Adrenal gland (tissue), 12 donors: ENCODE data around the gene SYDE1. TPM values are rescaled to one million over a fixed set of nuclear protein-coding genes. Genes with fewer than 3 reads are reported as not detected.
"Not testable (repeated sequence)": the region's sequence is repeated elsewhere in the genome, so short reads cannot be mapped to it uniquely, and the experiment has no call there.

Source experiments
- DNase-seq, 7 donors: peaks; one replicate each; pipeline ENCODE4 v3.0.0-alpha.2; 2019 to 2020
- H3K27ac ChIP-seq, 5 donors: fragments of 200-600 bp; sonication (generic) in 4 of 5; 1 replicate in 3 of 5; 2 replicates in 2 of 5; pipeline versions ENCODE4 v1.5.1 to v1.8.0; 2016 to 2020; ENCODE audit warnings: mild to moderate bottlenecking in 1 of 5
- H3K27me3 ChIP-seq: fragments of 200-600 bp; 2 replicates; pipeline ENCODE4 v1.8.0; 2021
- H3K36me3 ChIP-seq, 2 donors: fragments of 200-600 bp; replicated peaks in 1 of 2; 1 replicate in 1 of 2; 2 replicates in 1 of 2; pipeline versions ENCODE4 v1.5.1 to v1.8.0; 2018 to 2022
- H3K4me1 ChIP-seq, 2 donors: fragments of 200-600 bp; replicated peaks in 1 of 2; 1 replicate in 1 of 2; 2 replicates in 1 of 2; pipeline versions ENCODE4 v1.5.1 to v1.8.0; 2018 to 2021
- H3K4me3 ChIP-seq, 4 donors: fragments of 200-600 bp; sonication (generic) in 3 of 4; one replicate each; pipeline ENCODE4 v1.5.1; 2016 to 2018
- H3K9me3 ChIP-seq, 3 donors: fragments of 200-600 bp; sonication (generic) in 1 of 3; replicated peaks in 1 of 3; 1 replicate in 2 of 3; 2 replicates in 1 of 3; pipeline versions ENCODE4 v1.5.1 to v1.8.0; 2016 to 2021
- CTCF ChIP-seq, 6 experiments: fragments of 450-650 bp in 4 of 6; fragments of 200-600 bp in 2 of 6; sonication (generic) in 1 of 6; IDR thresholded peaks; 1 replicate in 5 of 6; 2 replicates in 1 of 6; pipeline versions ENCODE4 v1.5.1 to v1.8.0; 2016 to 2021; ENCODE audit warnings: antibody characterized with exemption in 6 of 6, mild to moderate bottlenecking in 2 of 6, moderate library complexity in 1 of 6
- POLR2A ChIP-seq, 2 donors: fragments of 450-650 bp; IDR thresholded peaks; one replicate each; pipeline ENCODE4 v1.6.1; 2017; ENCODE audit warnings: antibody characterized with exemption in 2 of 2, mild to moderate bottlenecking in 2 of 2, moderate library complexity in 1 of 2
- WGBS, 4 donors: extraction: QIAGEN DNeasy Blood & Tissue Kit in 2 of 4; methylation state at CpG; one replicate each; pipeline versions ENCODE4 v1.1.5 to v1.1.7; 2013 to 2017; 5-methylcytosine and 5-hydroxymethylcytosine counted together
- intact Hi-C, 2 donors: fragments of 100-400 bp; cut with DNase I; formaldehyde crosslinking; loops; one replicate each; pipeline versions ENCODE4 v1.14.1 to v1.15.0; 2022 to 2023
- polyA plus RNA-seq, 3 donors: library from polyadenylated mRNA; stranded (reverse); fragments of 200-250 nt in 2 of 3; fragments of 350-450 nt in 1 of 3; fragmentation: Illumina TruSeq in 1 of 3; extraction: RNeasy Lipid Tissue Mini Kit (QIAGEN cat#74804) in 1 of 3; gene quantifications; one replicate each; pipeline ENCODE4 v1.2.3, GENCODE V29; 2013 to 2014
- total RNA-seq, 9 donors: library from RNA; depleted of rRNA in 4 of 9; stranded (reverse); fragments of >200 nt in 4 of 9; fragments of 120-200 nt in 1 of 9; fragmentation: NEBNext Ultra II Directional in 1 of 9; extraction: Animal tissue kit (Norgen Biotek cat#: 25700) in 1 of 9; gene quantifications; one replicate each; pipeline versions ENCODE4 v1.1.0 to v1.2.4, GENCODE V29; 2013 to 2023
- donor health status: healthy with polysubstance abuse.
- donor health status: Bipolar disorder and iron deficiency.
- donor health status: DM: yes; HTN: yes; CAD: no.
- donor health status: DM: no; HTN: no; CAD: no.
- donor health status: DM: no; HTN: no; CAD: no.
- donor health status: DM: yes; HTN: yes; CAD: no.

SYDE1 gene
- total and polyA plus RNA-seq, 12 donors, result 2.5 to 45.1 (median 28.7) TPM

GRCh38 chr19:15087182-15087581 is 20.0 kb upstream of the SYDE1 start:
- DNase-seq, result no peak
- H3K27ac ChIP-seq, result no peak overlapping the region
- H3K4me3 ChIP-seq, result no peak overlapping the region
- WGBS, 4 donors, result 70 to 76% (median 73%) methylated on average over 11 of the region's 11 CpGs
- no peak for TF ChIP-seq POLR2A (IDR thresholded peaks at IDR 0.05)
- TF ChIP-seq CTCF (IDR thresholded peaks at IDR 0.05), result no peak
- intact Hi-C loops, result no loop called here
- peaks cover 2% of the 10 kb centered on the region in 2 donors for H3K4me1 ChIP-seq
- H3K36me3 ChIP-seq, result no peaks in the 10 kb centered on the region
- no peaks in the 10 kb centered on the region for H3K9me3 ChIP-seq
- H3K27me3 ChIP-seq, result no peaks in the 10 kb centered on the region

GRCh38 chr19:15091918-15092753 is 15.1 kb upstream of the SYDE1 start:
- intact Hi-C loops, result loop anchor here (5.0 kb wide), 2 partner anchors 60 to 465 kb away; no protein-coding TSS in a partner anchor
- WGBS, 4 donors, result 7 to 17% (median 12%) methylated on average over 13 of the region's 13 CpGs
- H3K4me3 ChIP-seq, result no peak overlapping the region

GRCh38 chr19:15093001-15093400 is 14.2 kb upstream of the SYDE1 start:
- 69 to 81% (median 75%) methylated on average over 2 of the region's 2 CpGs for WGBS, 4 donors
- Histone ChIP-seq H3K4me1 (peaks cover 5 to 7% of the 10 kb centered on the region in 2 donors), H3K9me3 (no peaks in the 10 kb centered on the region), H3K4me3 (no peak overlapping the region), H3K36me3 (no peaks in the 10 kb centered on the region), H3K27me3 (no peaks in the 10 kb centered on the region), H3K27ac (no peak overlapping the region)
- intact Hi-C loops, result loop anchor here (5.0 kb wide), 2 partner anchors 59 to 464 kb away; no protein-coding TSS in a partner anchor
- DNase-seq, result no peak
- no peak for TF ChIP-seq CTCF (IDR thresholded peaks at IDR 0.05)
- TF ChIP-seq POLR2A (IDR thresholded peaks at IDR 0.05), result no peak

More at GRCh38 chr19:15091918-15092753, 15.1 kb upstream of the SYDE1 start:
- Histone ChIP-seq H3K27me3 (no peaks in the 10 kb centered on the region), H3K27ac (no peak overlapping the region), H3K9me3 (no peaks in the 10 kb centered on the region), H3K4me1 (peaks cover 5 to 7% of the 10 kb centered on the region in 2 donors), H3K36me3 (no peaks in the 10 kb centered on the region)
- TF ChIP-seq POLR2A (IDR thresholded peaks at IDR 0.05) (no peak), CTCF (IDR thresholded peaks at IDR 0.05) (peak; percentile 55 to 77 (median 66))
- DNase-seq, result peak in 6 of 7 donors; percentile 26 to 66 (median 54)

- no peak for DNase-seq
- no peak overlapping the region for H3K4me3 ChIP-seq
- H3K4me1 ChIP-seq, result peaks cover 5 to 7% of the 10 kb centered on the region in 2 donors
- TF ChIP-seq CTCF (IDR thresholded peaks at IDR 0.05), result no peak
- TF ChIP-seq POLR2A (IDR thresholded peaks at IDR 0.05), result no peak
- H3K27me3 ChIP-seq, result no peaks in the 10 kb centered on the region
- H3K9me3 ChIP-seq, result no peaks in the 10 kb centered on the region
- H3K27ac ChIP-seq, result no peak overlapping the region
- no peaks in the 10 kb centered on the region for H3K36me3 ChIP-seq
- intact Hi-C loops, result loop anchor here in 1 of 2 donors (5.0 kb wide), 1 partner anchor 41 kb away; no protein-coding TSS in a partner anchor
- 51 to 73% (median 63%) methylated on average over 1 to 3 of the region's 3 CpGs for WGBS, 4 donors
Observed at GRCh38 chr19:15096223-15096622, 11.0 kb upstream of the SYDE1 start.

- H3K27ac ChIP-seq, H3K4me3 ChIP-seq, H3K4me1 ChIP-seq, DNase-seq, H3K36me3 ChIP-seq, H3K27me3 ChIP-seq, H3K9me3 ChIP-seq: not testable (repeated sequence)
- intact Hi-C loops, result loop anchor here in 1 of 2 donors (5.0 kb wide), 1 partner anchor 39 kb away; no protein-coding TSS in a partner anchor
- 88 to 95% (median 93%) methylated on average over 6 of the region's 6 CpGs for whole genome bisulfite sequencing, 4 donors
Observed at GRCh38 chr19:15097980-15098379, 9.2 kb upstream of the SYDE1 start.
